HG02973 (cell line): ENCODE results near the gene HPSE.
"Not testable (repeated sequence)": the region's sequence is repeated elsewhere in the genome, so short reads cannot be mapped to it uniquely, and the experiment has no call there.

ENCODE experiments used
- ATAC-seq: cut with Tn5 transposase; IDR thresholded peaks from one replicate; pipeline ENCODE4 v1.9.1; 2021; ENCODE audit warnings: moderate library complexity; ENCODE audit not compliant: unreplicated experiment

HPSE gene

GRCh38 chr4:83335701-83336100 is 1.1 kb upstream of the HPSE start:
- ATAC-seq = no peak

DNA sequence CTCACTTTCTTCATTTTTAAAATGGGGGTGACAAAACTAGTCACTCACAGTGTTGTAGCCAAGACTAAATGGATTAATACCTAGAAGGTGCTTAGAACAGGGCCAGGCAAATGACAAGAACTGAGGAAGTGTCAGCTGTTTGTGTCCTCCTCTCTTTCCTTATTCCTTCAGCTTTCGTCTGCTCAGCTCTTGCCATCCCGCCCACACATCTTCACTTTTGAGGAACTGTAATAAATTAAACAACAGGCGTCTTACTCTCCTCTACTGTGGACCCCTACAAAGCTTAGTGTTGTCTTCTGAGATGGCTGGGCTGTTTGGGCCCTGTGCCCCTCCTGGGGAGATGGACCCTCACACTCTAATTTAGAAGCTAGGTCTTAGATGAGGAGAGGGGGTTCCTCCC is 2.7 kb downstream of the HPSE start:
- no peak for ATAC-seq

DNA sequence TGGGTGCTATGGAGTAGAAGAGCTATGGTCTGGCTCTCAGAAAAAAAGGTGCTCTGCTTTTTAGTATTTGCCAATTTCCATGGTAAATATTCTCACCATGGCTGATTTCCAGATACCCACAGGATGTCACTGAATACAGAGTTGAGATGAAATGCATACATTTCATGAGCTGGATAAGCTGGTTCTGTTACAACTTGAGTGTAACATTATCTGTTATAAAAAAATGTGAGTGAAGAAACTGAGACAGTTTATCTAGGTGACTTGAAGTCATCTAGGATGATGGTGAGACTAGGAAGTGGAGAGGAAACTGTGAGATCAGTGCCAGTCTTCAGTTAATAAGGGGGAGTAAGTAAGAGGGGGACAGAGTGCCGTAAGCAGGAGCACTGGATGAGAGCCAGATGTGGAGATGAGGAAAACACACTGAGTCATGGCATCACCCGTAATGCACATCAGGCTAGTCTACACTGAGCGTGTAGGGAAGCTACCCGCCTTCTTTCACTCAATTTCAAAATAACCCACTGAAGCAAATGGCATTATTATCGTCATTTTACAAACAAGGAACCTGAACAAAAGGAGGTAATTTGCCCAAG is 5.0 kb downstream of the HPSE start:
- ATAC-seq = no peak

GRCh38 chr4:83328521-83329187 is 6.0 kb downstream of the HPSE start:
- no peak for ATAC-seq

DNA sequence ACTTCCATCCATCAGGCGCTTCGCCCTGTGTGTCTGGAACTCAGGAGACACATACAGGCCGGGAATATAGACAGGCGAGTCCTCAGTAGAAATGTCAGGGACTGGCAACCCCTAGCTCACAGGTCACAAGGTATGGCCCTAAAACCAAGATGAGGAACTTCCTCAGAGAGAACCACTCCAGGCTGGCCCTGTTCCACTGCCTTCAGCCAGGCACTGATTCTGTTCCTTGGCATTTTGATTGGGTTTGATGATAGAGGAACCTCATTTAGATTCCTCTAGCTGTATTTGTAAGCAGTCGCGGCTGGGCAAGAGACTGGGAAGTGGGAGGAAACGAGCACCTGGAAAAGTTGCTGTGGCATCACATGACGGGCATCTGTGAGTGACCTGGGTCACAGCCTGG is 8.1 kb downstream of the HPSE start:
- ATAC-seq = no peak

GRCh38 chr4:83325306-83325705 is 9.3 kb downstream of the HPSE start:
- ATAC-seq = not testable (repeated sequence)

GRCh38 chr4:83323136-83323535 is 11.5 kb downstream of the HPSE start:
- no peak for ATAC-seq

DNA sequence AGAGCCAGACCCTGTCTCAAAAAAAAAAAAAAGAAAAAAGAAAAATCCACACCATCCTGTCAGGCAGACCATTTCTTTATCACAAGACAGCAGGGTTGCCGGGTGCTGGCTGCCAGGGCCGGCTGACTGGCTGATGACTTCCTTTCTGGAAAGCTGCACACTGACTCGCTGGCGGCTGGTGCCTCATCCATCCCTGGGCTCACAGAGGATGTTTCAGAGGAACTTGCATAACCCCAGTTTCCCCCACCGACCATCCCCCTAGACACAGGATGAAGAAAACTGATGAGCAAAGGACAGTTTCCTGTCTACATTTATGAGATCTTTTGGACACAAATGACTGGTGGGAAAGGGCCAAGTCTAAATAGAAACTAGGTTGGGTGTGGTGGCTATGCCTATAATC is 14.1 kb downstream of the HPSE start:
- no peak for ATAC-seq

GRCh38 chr4:83318666-83319065 is 16.0 kb downstream of the HPSE start:
- ATAC-seq = no peak

DNA sequence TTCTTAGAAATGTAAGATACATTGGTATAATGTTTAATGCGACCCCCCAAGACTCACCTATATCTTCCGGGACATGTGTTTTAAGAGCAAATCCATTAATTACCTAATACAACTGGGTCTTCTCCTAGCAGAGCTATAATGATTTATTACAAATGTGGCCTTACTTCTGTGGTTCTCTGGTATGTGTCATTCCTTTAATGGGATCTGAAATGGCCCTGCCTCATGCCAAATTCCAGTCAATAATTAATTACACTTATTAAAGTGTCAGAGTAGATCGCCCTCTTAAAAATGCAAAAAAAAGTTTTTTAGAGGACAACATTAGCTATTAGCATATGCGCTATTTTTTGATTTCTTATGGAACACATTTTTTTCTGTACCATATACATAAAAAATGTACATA is 17.0 kb downstream of the HPSE start:
- no peak for ATAC-seq

GRCh38 chr4:83316459-83317165 is 18.0 kb downstream of the HPSE start:
- ATAC-seq = no peak

- ATAC-seq = no peak
These were observed 19.2 kb downstream of the HPSE start for GRCh38 chr4:83315341-83315870.

- no peak for ATAC-seq
These were observed 26.0 kb downstream of the HPSE start for GRCh38 chr4:83308672-83309071.

GRCh38 chr4:83307920-83308319 is 26.7 kb downstream of the HPSE start:
- no peak for ATAC-seq

- ATAC-seq = no peak
These were observed 29.5 kb downstream of the HPSE start for GRCh38 chr4:83305187-83305586.

DNA sequence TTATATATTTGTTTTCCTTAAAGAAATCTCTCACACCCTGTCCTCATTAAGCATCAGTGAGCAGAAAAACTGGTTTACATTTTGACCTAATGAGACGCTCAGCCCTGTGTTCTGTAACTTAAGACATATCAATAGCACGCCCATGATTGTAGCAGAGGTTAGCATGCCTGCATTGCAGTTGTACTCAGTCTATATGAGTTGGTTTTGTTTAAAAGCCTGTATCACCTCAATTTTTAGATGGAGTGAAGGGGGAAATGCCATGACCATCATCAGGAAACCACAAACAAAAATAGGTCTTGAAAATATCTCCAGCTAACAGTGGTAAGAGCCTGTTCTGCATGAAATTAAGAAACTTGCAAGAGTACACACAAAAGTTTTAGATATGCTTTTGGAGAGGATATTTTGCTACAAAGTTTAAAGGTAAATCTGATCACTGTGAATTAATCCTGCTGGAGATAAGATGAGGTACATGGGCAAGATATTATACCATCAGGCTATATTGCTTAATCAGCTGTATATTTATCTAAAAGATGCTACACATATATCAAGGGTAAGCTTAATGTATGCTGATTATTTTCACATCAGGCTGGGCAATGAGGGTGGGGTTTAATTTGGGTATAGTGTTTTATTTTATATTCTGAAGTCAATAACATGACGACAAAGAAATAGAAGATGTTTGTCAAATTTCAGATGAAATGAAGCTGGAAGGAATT is 36.9 kb downstream of the HPSE start:
- ATAC-seq = no peak

GRCh38 chr4:83293305-83294046 is 41.2 kb downstream of the HPSE start:
- ATAC-seq = no peak

DNA sequence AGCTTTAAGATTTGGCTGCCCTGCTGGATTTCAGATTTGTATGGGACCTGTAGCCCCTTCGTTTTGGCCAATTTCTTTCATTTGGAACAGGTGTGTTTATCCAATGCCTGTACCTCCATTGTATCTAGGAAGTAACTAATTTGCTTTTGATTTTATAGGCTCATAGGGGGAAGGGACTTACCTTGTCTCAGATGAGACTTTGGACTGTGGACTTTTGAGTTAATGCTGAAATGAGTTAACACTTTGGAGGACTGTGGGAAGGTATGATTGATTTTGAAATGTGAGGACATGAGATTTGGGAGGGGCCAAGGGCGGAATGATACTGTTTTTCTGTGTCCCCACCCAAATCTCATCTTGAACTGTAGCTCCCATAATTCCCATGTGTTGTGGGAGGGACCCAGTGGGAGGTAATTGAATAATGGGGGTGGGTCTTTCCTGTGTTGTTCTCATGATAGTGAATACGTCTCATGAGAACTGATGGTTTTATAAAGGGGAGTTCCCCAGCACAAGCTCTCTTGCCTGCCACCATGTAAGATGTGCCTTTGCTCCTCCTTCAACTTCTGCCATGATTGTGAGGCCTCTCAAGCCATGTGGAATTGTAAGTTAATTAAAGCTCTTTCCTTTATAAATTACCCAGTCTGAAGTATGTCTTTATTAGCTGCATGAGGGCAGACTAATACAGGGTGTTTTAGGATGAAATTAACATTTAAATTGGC is 44.4 kb downstream of the HPSE start:
- ATAC-seq = not testable (repeated sequence)

GRCh38 chr4:83288381-83288780 is 46.3 kb downstream of the HPSE start:
- ATAC-seq = not testable (repeated sequence)

GRCh38 chr4:83285055-83285407 is 49.6 kb downstream of the HPSE start:
- ATAC-seq = no peak
